ENCODE measurements around the gene MT1G. TPM values are rescaled to one million over a fixed set of nuclear protein-coding genes. Genes with fewer than 3 reads are reported as not detected.

The MT1G gene
- total and polyA plus RNA-seq, 9 of the 15 experiments (the other 6 are each of a cell fraction or from before 2014, with no cell fraction given) = 0.28 to 1.7 (median 0.69) TPM; not detected in 4

- POLR2A ChIA-PET = no interaction called here
- no peak overlapping the region for H3K9ac ChIP-seq (ENCODE audit: insufficient read depth in 1 of 2, low read depth in 2 of 2, low read length in 2 of 2)
- H2AFZ ChIP-seq (ENCODE audit: low read depth, low read length) = no peak overlapping the region
- in situ Hi-C loops (cut with MboI) = no loop called here
- H3K27ac ChIP-seq (ENCODE audit: extremely low read depth, low read depth, low read length) = no peak overlapping the region
- no peaks in the 10 kb centered on the region for H3K9me3 ChIP-seq (replicated peaks; ENCODE audit: control insufficient read depth, insufficient read depth, low read depth, low read length)
- 1% methylated on average over 7 of the region's 7 CpGs for WGBS (ENCODE audit: insufficient coverage, low coverage, missing lambda C conversion rate)
- DNase-seq (ENCODE audit: extremely low read depth in 1 of 4, low spot score in 3 of 4) (no peak), FAIRE-seq (no peak), ATAC-seq (no peak)
- H3K4me1 ChIP-seq (replicated peaks in 1 of 2; ENCODE audit: control insufficient read depth in 2 of 2, insufficient read depth in 2 of 2, low read length in 2 of 2) = peaks cover 6 to 12% of the 10 kb centered on the region in 2 experiments; a peak in 3 of 5 replicates
- CTCF ChIA-PET (ENCODE audit: low intra/inter-chr PET ratio) = no interaction called here
- no peak overlapping the region for H3K4me2 ChIP-seq (ENCODE audit: insufficient read depth, low read length)
- no peak overlapping the region for H3K4me3 ChIP-seq
- TF ChIP-seq TCF7L2 (IDR thresholded peaks at IDR 0.05; ENCODE audit: low read depth, low read length) (no peak), ZBED1 (IDR thresholded peaks at IDR 0.05) (no peak), ZNF124 (CRISPR knock-in tag; IDR thresholded peaks at IDR 0.05) (no peak), ARID2 (IDR thresholded peaks at IDR 0.05) (no peak)
- no TSS peak for BruUV-seq (replicated peaks)
- H3K36me3 ChIP-seq (ENCODE audit: control insufficient read depth, insufficient read depth, low read length) = no peaks in the 10 kb centered on the region
- peaks cover 7 to 51% of the 10 kb centered on the region in 2 experiments; a peak in 4 of 5 replicates for H3K27me3 ChIP-seq (ENCODE audit: control insufficient read depth in 2 of 2, insufficient read depth in 2 of 2, low read length in 2 of 2)
- H3K9me1 ChIP-seq (ENCODE audit: control insufficient read depth, insufficient read depth, low read length) = no peaks in the 10 kb centered on the region
- intact Hi-C loops (cut with micrococcal nuclease) = no loop called here
- no peaks in the 10 kb centered on the region for H3K79me2 ChIP-seq (ENCODE audit: control insufficient read depth, insufficient read depth, low read length)
- no peaks in the 10 kb centered on the region for H4K20me1 ChIP-seq (replicated peaks; ENCODE audit: control insufficient read depth, insufficient read depth, low read length)
Observed at GRCh38 chr16:56686758-56687157, 18.9 kb upstream of the MT1G start.

GRCh38 chr16:56684926-56685590 lies 17.2 kb upstream of the MT1G start:
- FAIRE-seq (no peak), ATAC-seq (no peak), DNase-seq (ENCODE audit: extremely low read depth in 1 of 4, low spot score in 3 of 4) (no peak)
- Histone ChIP-seq H2AFZ (ENCODE audit: low read depth, low read length) (no peak overlapping the region), H3K4me3 (no peak overlapping the region), H3K9me1 (ENCODE audit: control insufficient read depth, insufficient read depth, low read length) (no peaks in the 10 kb centered on the region), H3K4me1 (replicated peaks in 1 of 2; ENCODE audit: control insufficient read depth in 2 of 2, insufficient read depth in 2 of 2, low read length in 2 of 2) (peaks cover 6 to 12% of the 10 kb centered on the region in 2 experiments; a peak in 3 of 5 replicates), H3K27ac (ENCODE audit: extremely low read depth, low read depth, low read length) (no peak overlapping the region), H3K27me3 (ENCODE audit: control insufficient read depth in 2 of 2, insufficient read depth in 2 of 2, low read length in 2 of 2) (peaks cover 7 to 48% of the 10 kb centered on the region in 2 experiments; a peak in 4 of 5 replicates), H3K9me3 (replicated peaks; ENCODE audit: control insufficient read depth, insufficient read depth, low read depth, low read length) (no peaks in the 10 kb centered on the region), H3K36me3 (ENCODE audit: control insufficient read depth, insufficient read depth, low read length) (no peaks in the 10 kb centered on the region), H3K4me2 (ENCODE audit: insufficient read depth, low read length) (no peak overlapping the region), H3K79me2 (ENCODE audit: control insufficient read depth, insufficient read depth, low read length) (no peaks in the 10 kb centered on the region), H4K20me1 (replicated peaks; ENCODE audit: control insufficient read depth, insufficient read depth, low read length) (no peaks in the 10 kb centered on the region), H3K9ac (ENCODE audit: insufficient read depth in 1 of 2, low read depth in 2 of 2, low read length in 2 of 2) (no peak overlapping the region)
- in situ Hi-C loops (cut with MboI) = no loop called here
- intact Hi-C loops (cut with micrococcal nuclease) = no loop called here
- no TSS peak for BruUV-seq (replicated peaks)
- POLR2A ChIA-PET = interaction anchor here (0.6 to 0.8 kb wide), 3 partner anchors 9 to 17 kb away, joined by 3 to 4 read pairs (median 4); no protein-coding TSS in a partner anchor
- CTCF ChIA-PET (ENCODE audit: low intra/inter-chr PET ratio) = no interaction called here
- WGBS (ENCODE audit: insufficient coverage, low coverage, missing lambda C conversion rate) = 12% methylated on average over 4 of the region's 4 CpGs
- TF ChIP-seq ZNF121 (CRISPR knock-in tag; conservative IDR thresholded peaks at IDR 0.05) (no peak), MAFK (IDR thresholded peaks at IDR 0.05; ENCODE audit: low read length) (no peak), MTF1 (CRISPR knock-in tag; IDR thresholded peaks at IDR 0.05; ENCODE audit: borderline replicate concordance) (no peak), SRSF9 (IDR thresholded peaks at IDR 0.05; ENCODE audit: borderline replicate concordance, low read depth, low read length) (no peak), KDM2B (CRISPR knock-in tag; IDR thresholded peaks at IDR 0.05) (no peak), BMI1 (IDR thresholded peaks at IDR 0.05; ENCODE audit: low read length) (no peak), EZH2 (IDR thresholded peaks at IDR 0.05; ENCODE audit: borderline replicate concordance, low read depth, low read length) (no peak), ZKSCAN1 (IDR thresholded peaks at IDR 0.05; ENCODE audit: low read depth, low read length) (no peak), KAT2B (IDR thresholded peaks at IDR 0.05; ENCODE audit: low read depth, low read length) (no peak), POLR3A (IDR thresholded peaks at IDR 0.05; ENCODE audit: borderline replicate concordance, extremely low read depth, insufficient read depth, insufficient read length) (no peak), FOXP1 (CRISPR knock-in tag; IDR thresholded peaks at IDR 0.05) (no peak), HNRNPK (IDR thresholded peaks at IDR 0.05; ENCODE audit: low read depth, low read length, poor library complexity, severe bottlenecking) (no peak), MIER1 (IDR thresholded peaks at IDR 0.05; ENCODE audit: low read depth) (no peak), FOXK2 (conservative IDR thresholded peaks at IDR 0.05 in 1 of 2, IDR thresholded peaks at IDR 0.05 in 1 of 2; ENCODE audit: low read depth in 2 of 2) (no peak)

Measured in K562 (cell line).